HG03039 (cell line): Measurements from ENCODE around the gene SNX14.
A peak's percentile ranks its signal among the peaks of the same experiment; 100 is the strongest.
"Not testable (repeated sequence)": the region's sequence is repeated elsewhere in the genome, so short reads cannot be mapped to it uniquely, and the experiment has no call there.

Experiments
- ATAC-seq: cut with Tn5 transposase; IDR thresholded peaks from one replicate; pipeline ENCODE4 v1.9.1; 2021; ENCODE audit warnings: mild to moderate bottlenecking, moderate library complexity; ENCODE audit not compliant: unreplicated experiment

The SNX14 gene

GRCh38 chr6:85585741-85586140, 7.9 kb downstream of the SNX14 start:
- ATAC-seq = no peak

- not testable (repeated sequence) for ATAC-seq
Measured at GRCh38 chr6:85582832-85583231, 10.8 kb downstream of the SNX14 start.

GRCh38 chr6:85581572-85581971, 12.1 kb downstream of the SNX14 start:
- ATAC-seq = no peak

GRCh38 chr6:85580878-85581267, 12.8 kb downstream of the SNX14 start:
- peak; percentile 90 for ATAC-seq

- no peak for ATAC-seq
Measured at GRCh38 chr6:85580118-85580877, 13.4 kb downstream of the SNX14 start.

- no peak for ATAC-seq
Measured at GRCh38 chr6:85579581-85579980, 14.1 kb downstream of the SNX14 start.

- ATAC-seq = no peak
Measured at GRCh38 chr6:85576476-85576875, 17.2 kb downstream of the SNX14 start.

GRCh38 chr6:85574932-85575598, 18.6 kb downstream of the SNX14 start:
- no peak for ATAC-seq

- no peak for ATAC-seq
Measured at GRCh38 chr6:85569323-85569722, 24.3 kb downstream of the SNX14 start.

- ATAC-seq = no peak
Measured at GRCh38 chr6:85568411-85568810, 25.2 kb downstream of the SNX14 start.

GRCh38 chr6:85565736-85566135, 27.9 kb downstream of the SNX14 start:
- no peak for ATAC-seq

GRCh38 chr6:85564223-85564622, 29.4 kb downstream of the SNX14 start:
- ATAC-seq = not testable (repeated sequence)

- no peak for ATAC-seq
Measured at GRCh38 chr6:85561750-85562357, 31.8 kb downstream of the SNX14 start.

- ATAC-seq = no peak
Measured at GRCh38 chr6:85556992-85557668, 36.5 kb downstream of the SNX14 start.

GRCh38 chr6:85552652-85553051, 41.0 kb downstream of the SNX14 start:
- no peak for ATAC-seq

GRCh38 chr6:85551264-85551663, 42.4 kb downstream of the SNX14 start:
- ATAC-seq = no peak

- no peak for ATAC-seq
Measured at GRCh38 chr6:85547719-85548118, 45.9 kb downstream of the SNX14 start.

- ATAC-seq = no peak
Measured at GRCh38 chr6:85544776-85545175, 48.9 kb downstream of the SNX14 start.

GRCh38 chr6:85537055-85537494, 56.6 kb downstream of the SNX14 start:
- ATAC-seq = no peak

GRCh38 chr6:85524281-85524680, 69.4 kb downstream of the SNX14 start:
- not testable (repeated sequence) for ATAC-seq

- ATAC-seq = no peak
Measured at GRCh38 chr6:85516168-85516567, 77.5 kb downstream of the SNX14 start.
